ENCODE results near the gene YBX1.
A peak's percentile ranks its signal among the peaks of the same experiment; 100 is the strongest.
"Not testable (repeated sequence)": the region's sequence is repeated elsewhere in the genome, so short reads cannot be mapped to it uniquely, and the experiment has no call there.

Gene YBX1

DNA sequence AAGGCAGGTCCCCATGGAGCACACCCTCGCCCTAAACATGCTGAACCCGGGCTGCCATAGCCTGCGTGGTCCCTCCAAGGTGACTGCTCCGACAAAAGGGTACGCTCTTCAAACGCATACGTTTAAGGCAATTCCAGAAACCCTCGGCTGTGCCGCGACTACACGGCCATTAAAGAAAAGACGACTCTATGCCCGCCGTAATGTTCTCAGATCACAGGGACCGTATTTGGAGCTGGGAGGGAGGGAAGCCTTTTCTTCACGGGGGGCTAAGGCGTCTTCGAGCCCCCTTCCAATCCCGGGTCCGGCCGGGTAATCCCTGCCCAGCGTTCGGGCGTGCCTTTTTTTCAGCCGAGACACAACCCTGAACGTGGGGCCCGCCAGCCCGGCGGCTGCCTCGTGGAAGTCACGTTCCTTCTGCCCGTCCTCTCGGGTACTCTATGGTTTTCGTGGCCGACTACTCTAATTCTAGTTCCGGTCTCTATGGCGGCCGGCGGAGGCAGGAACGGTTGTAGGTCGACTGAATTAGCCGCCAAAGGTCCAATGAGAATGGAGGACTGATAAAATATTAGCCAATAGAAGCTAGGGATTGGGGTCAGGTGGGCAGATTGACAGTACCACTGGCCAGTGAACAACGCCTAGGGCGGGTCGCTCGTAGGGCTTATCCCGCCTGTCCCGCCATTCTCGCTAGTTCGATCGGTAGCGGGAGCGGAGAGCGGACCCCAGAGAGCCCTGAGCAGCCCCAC, at the start of gene YBX1:
Gene YBX1 (plus strand): TSS at position 678 of the 743 bp plus-strand sequence. CDS start 148 bp downstream, outside the sequence.
- peak; percentile 96 for DNase-seq

DNA sequence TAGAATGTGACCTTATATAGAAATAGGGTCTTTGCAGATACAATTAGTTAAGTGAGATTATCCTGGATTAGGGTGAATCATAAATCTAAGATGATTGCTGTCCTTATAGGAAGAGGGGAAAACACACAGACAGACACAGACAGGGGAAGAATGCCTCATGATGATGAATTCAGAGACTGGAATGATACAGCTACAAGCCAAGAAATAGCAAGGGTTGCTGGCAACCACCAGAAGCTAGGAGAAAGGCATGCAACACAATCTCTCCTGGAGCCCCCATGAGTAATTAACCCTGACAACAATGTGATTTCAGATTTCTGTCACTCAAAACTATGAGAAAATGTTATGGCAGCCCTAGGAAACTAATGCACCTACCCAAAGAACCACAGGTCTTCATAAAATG, 43.1 kb upstream of the YBX1 start:
- no peak for DNase-seq

DNA sequence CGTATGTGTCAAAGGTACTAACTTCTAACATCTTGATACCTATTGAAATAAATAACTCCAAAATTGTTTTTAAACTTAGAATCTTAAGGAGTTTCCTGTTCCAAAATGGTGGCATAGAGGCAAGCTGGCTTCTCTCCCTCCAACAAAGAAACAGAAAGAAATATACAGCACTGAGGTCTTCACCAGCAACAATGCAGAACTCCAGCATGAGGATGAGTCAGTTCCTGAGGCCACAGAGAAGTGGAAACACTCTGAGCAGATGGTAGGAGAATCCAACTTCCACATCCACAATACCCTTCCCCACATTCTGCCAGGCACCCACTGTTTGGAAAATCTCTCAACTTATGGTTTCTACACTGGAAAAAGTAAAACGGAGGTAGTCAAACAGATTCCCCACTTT, 36.2 kb upstream of the YBX1 start:
- DNase-seq: no peak

GRCh38 chr1:42657201-42657600, 25.0 kb upstream of the YBX1 start:
- no peak for DNase-seq

GRCh38 chr1:42657981-42658876, 24.0 kb upstream of the YBX1 start, which contains the start of gene PPIH:
Gene PPIH (plus strand): TSS chr1:42658423. CDS start chr1:42658447, 24 bp downstream.
- peak; percentile 97 for DNase-seq

DNA sequence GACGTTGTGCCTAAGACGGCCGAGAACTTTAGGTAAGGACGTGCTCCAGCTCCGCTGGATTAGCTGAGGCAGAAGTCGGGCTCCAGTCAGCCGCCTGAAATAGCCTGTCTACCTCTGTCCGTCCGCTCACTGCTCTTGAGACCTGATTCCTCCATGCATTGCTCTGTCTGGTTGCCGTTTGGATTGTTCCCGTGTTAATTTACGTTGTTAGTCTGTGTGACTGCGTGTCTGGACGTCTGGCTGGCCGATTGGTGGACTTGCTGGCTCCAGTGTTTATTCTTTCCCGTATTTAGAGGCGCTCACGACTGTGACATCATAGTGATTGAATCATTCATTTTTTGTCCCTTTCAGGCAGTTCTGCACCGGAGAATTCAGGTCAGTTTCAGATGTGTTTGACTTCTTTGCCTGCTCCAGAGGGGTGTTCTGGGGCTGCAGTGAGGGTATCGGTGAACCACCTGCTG, 23.3 kb upstream of the YBX1 start:
- DNase-seq: no peak

DNA sequence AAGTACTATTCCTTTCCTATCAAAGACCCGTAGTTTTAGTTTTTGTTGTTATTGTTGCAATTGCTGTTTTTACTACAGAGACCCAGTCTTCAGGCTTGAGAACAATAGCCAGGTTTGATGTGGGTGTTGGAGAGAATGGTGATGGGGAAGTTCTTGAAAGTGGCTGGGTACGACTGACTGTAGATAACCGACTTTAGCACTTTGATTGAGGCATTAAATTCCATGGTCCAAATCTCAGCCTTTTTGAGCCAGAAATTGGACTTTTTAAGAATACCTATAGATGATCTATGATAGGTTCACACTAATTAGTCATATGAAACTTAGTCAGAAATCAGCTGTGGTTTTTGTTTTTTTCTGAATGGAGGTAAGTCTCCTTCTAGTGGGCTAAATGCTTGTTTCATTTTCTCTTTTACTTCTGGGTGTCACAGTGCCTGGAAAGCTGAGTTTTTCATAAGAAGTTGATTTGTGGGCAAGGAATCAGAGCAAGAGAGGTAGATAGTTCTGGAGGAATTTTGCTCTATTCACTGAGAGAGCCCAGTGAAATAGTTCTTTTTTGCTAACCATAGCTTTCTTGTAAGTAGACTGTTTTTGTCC, 21.2 kb upstream of the YBX1 start:
- DNase-seq: no peak

DNA sequence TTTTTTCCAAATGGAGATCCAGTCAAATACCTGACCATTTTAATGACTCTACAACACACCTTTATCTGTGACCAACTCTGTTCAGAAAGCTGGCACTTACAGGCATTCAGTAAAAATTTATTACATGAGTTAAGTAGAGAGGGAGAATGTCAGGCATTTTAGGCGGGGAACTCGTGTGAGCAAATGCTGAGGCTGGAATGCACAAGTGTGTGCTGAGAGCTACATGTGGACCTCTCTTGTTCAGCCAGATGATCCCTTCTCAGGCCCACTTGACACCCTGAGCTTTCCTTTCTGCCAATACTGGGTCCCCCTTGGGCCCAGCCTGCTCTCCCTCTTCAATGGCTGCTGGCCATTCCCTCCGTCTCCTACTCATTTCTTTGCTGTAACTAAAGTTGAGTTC, 12.3 kb upstream of the YBX1 start:
- no peak for DNase-seq

DNA sequence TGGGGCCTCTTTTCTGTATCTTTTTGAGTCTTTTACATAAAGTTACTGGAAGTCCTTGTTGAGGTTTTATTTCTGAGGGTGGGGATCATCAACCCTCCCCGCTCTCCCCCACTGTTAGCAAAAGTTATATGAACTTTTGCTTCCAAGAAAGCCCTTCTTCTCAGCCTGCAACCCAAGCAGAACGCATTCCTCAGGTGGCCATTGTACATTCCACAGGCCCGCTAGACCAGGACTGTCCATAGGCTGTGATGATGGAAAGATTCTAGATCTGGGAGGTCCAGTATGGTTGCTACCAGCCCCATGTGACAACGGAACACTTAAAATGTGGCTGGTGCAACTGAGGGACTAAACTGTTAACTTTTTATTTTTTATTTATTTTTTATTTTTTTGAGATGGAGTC, 11.8 kb upstream of the YBX1 start:
- DNase-seq: no peak

- DNase-seq: no peak
Observed at GRCh38 chr1:42674214-42674613, 8.0 kb upstream of the YBX1 start.

- DNase-seq: no peak
Observed at GRCh38 chr1:42674682-42675081, 7.5 kb upstream of the YBX1 start.

GRCh38 chr1:42675467-42675866, 6.8 kb upstream of the YBX1 start:
- no peak for DNase-seq

DNA sequence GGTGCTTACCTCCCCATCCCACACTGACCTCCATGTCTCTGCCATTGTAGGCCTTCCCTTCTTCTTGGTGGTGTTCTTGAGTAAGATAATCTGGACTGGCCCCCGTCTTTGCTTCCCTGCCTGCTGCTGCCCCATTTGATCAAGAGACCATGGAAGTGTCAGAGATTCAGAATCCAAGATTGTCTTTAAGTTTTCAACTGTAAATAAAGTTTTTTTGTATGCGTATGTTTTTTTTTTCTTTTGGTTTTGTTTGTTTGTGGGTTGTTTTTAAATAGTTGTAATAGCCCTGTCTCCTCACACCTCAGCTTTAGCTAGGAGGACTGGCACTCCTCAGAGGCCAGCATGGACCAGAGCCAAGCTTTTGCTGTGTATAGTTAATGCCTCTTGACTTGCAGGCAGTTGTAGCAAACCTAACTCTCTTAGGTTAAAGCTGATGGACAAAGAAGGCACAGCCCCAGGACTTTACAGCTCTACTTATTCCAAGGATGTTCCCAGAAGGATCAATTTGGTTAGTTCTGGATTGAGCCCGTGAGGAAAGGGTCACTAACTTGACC, 5.6 kb upstream of the YBX1 start:
- DNase-seq: no peak

DNA sequence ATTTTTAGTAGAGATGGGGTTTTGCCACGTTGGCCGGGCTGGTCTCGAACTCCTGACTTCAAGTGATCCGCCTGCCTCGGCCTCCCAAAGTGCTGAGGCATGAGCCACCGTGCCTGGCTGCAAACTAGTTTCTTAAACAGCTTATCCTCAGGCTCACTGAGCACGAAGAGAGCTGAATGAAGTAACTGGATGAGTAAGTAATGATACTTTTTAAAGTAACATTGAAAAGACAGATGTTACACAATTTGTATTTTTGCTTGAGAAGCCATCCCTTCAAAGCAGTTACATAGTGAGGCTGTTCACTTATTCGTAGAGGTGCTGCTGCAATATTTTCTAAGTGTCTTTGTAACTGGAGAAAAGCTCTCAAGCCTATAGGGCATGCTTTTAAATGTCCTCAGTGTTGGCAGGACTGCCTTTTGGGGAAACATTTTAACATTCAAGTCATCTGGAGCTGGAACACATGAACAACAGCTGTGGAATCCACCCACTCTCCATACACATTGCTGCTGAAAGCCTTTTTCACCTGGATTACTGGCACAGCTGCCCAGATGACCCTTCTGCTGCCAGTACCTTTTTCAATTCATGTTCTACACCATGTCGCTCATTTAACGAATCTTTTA, 2.7 kb upstream of the YBX1 start:
- no peak for DNase-seq

DNA sequence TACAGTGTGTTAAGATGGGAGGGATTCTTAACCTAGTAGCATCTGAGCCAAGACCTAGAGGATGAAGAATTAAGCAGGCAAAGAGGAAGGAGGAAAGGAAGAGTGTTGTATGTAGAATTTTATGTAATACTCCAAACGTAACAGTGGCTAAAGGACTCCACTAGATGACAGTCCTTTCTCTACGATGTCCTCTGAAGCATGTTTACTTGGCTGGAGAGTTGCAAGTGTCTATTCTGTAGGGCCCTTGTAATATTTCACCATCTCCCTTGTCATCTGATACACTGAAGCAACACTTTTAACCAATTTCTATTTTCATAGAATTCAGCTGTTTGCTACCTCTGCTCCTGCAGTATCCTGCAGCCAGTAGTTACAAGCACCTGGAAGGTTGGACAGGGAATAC, 2.2 kb upstream of the YBX1 start:
- DNase-seq: no peak

GRCh38 chr1:42680921-42681683, 1.1 kb upstream of the YBX1 start:
- peak; percentile 25 for DNase-seq

DNA sequence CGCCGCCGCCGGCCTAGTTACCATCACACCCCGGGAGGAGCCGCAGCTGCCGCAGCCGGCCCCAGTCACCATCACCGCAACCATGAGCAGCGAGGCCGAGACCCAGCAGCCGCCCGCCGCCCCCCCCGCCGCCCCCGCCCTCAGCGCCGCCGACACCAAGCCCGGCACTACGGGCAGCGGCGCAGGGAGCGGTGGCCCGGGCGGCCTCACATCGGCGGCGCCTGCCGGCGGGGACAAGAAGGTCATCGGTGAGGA, 193 bp downstream of the YBX1 start:
- DNase-seq: not testable (repeated sequence)

DNA sequence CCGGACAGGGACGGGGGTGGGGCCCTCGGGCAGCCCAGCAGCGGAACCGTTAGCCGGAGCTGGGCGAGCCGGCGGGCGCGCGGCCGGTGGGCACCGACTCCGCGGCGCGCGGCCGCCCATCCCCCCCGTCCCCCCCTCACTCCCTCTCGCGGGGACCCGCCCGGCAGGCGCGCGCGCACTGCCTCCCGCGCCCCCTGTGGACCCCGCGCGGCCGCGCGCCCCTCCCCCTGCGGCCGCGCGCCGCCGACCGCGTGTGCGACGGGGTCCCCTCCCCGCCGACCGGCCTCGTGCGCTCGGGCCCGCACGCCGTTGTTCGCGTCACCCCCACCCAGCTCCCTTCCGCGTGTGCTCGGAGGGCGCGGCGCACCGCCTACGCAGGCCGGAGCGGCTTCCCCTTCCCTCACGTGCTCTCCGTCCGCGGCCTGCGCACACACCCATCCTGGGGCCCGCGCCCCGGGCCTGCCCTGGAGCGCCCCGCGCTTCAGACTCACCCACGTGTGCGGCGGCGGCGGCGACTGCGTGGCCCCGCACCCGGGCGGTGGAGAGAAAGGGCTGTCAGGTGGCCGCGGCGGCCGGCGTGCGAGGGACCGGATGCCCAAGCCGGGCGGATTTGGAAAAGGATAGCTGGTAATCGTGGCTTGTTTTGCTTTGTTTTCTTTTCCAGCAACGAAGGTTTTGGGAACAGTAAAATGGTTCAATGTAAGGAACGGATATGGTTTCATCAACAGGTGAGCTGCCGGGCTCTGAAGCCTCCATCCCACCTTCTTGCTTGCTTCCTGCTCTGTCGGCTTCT, 717 bp downstream of the YBX1 start:
- DNase-seq: peak; percentile 65

DNA sequence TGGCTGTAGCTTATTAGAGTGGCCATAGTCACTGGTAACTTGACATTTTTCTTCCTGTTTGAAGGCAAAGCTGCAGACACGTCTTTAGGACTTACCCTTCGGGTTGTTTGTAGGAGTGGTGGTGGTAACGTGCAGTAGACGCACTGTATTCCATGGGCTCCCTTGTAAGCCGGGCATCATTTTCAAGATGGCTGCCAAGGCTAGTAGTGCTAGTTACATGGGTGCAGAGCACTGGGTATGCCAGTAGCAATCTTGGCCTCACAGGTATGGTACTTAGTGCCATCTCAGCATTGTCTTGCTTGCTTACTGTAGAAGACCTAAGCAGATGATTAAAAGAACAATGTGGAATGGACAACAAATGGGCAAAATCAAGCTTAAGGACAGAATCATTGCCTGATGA, 1.9 kb downstream of the YBX1 start:
- peak; percentile 21 for DNase-seq

DNA sequence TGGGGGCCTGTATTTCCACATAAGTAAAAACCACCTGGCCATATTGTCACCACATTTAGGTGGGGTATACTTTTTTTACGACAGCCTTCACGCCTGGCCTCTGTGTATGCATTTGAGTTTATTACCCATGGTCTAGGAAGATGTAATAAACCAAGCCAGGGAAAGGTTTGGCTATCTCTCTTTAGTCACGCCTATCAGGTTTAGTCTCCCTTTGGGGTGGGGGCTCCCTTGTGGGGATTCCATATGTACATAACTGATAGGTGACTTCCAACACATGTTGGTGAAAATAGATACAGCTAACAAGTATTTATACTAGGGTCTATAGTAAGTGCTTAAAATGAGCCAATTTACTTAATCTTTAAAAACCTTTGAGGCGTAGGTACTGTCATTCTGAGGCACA, 4.2 kb downstream of the YBX1 start:
- no peak for DNase-seq

GRCh38 chr1:42689912-42690311, 7.7 kb downstream of the YBX1 start:
- no peak for DNase-seq

All from activated naive CD4-positive, alpha-beta T cell treated with Interleukin-2 at 50 U/mL for 16 hours (primary cell).